ENCODE measurements around the gene ADAMTS8.

- no peak for TF ChIP-seq CTCF (IDR thresholded peaks at IDR 0.05; ENCODE audit: low read depth, low read length)
- TF ChIP-seq EZH2phosphoT487 (IDR thresholded peaks at IDR 0.05; ENCODE audit: low read depth), result no peak
Measured at GRCh38 chr11:130471731-130472433, 43.5 kb upstream of the ADAMTS8 start.

All from OCI-LY3 (cell line).